CD8-positive, alpha-beta memory T cell (primary cell): ENCODE data around the gene MED31. TPM values are rescaled to one million over a fixed set of nuclear protein-coding genes. Genes with fewer than 3 reads are reported as not detected.

Experiments
- CTCF ChIA-PET: fragments of 350-600 bp; sonication (Branson Sonifier 250); formaldehyde crosslinking; loops from one replicate; lab custom pipeline; 2021; ENCODE audit warnings: antibody characterized with exemption; lab: Charles Lee
- POLR2A ChIA-PET: fragments of 350-600 bp; sonication (Branson Sonifier 250); formaldehyde crosslinking; loops from one replicate; lab custom pipeline; 2021; ENCODE audit warnings: antibody characterized with exemption; lab: Charles Lee
- DNase-seq, 5 donors: peaks; one replicate each; pipeline versions ENCODE4 v3.0.0 to v3.0.0-alpha.2; 2020 to 2022; ENCODE audit warnings: mixed read lengths in 1 of 5
- H3K27ac ChIP-seq: one replicate; pipeline ENCODE4 v1.7.0; 2013; ENCODE audit warnings: low read depth, mild to moderate bottlenecking, low read length, moderate library complexity
- H3K27me3 ChIP-seq: 2 replicates; pipeline ENCODE4 v1.7.0; 2013; ENCODE audit warnings: low read length, mild to moderate bottlenecking; ENCODE audit not compliant: insufficient read depth, poor library complexity, severe bottlenecking
- H3K36me3 ChIP-seq: 2 replicates; pipeline ENCODE4 v1.7.0; 2013; ENCODE audit warnings: mild to moderate bottlenecking, low read length, moderate library complexity; ENCODE audit not compliant: insufficient read depth
- H3K4me1 ChIP-seq: 2 replicates; pipeline ENCODE4 v1.7.0; 2013; ENCODE audit warnings: mild to moderate bottlenecking, low read length, moderate library complexity; ENCODE audit not compliant: insufficient read depth
- H3K4me3 ChIP-seq: 2 replicates; pipeline ENCODE4 v1.7.0; 2013; ENCODE audit warnings: mild to moderate bottlenecking, low read length
- H3K9me3 ChIP-seq: 2 replicates; pipeline ENCODE4 v1.7.0; 2013; ENCODE audit warnings: mild to moderate bottlenecking, low read length
- H3K27ac Mint-ChIP-seq, 8 donors: one replicate each; pipeline ENCODE4 v1.8.0; 2020 to 2021; ENCODE audit warnings: mixed read lengths in 8 of 8, mild to moderate bottlenecking in 6 of 8, inconsistent platforms in 3 of 8, moderate library complexity in 3 of 8
- H3K27me3 Mint-ChIP-seq, 2 donors: one replicate each; pipeline ENCODE4 v1.8.0; 2020 to 2021; ENCODE audit warnings: mixed read lengths in 2 of 2, mild to moderate bottlenecking in 1 of 2, moderate library complexity in 1 of 2
- H3K36me3 Mint-ChIP-seq, 3 donors: one replicate each; pipeline ENCODE4 v1.8.0; 2020 to 2021; ENCODE audit warnings: mixed read lengths in 3 of 3, inconsistent platforms in 1 of 3, mild to moderate bottlenecking in 1 of 3
- H3K4me1 Mint-ChIP-seq, 3 donors: one replicate each; pipeline ENCODE4 v1.8.0; 2020 to 2021; ENCODE audit warnings: mixed read lengths in 3 of 3, inconsistent platforms in 1 of 3, mild to moderate bottlenecking in 1 of 3
- H3K4me3 Mint-ChIP-seq, 7 donors: one replicate each; pipeline ENCODE4 v1.8.0; 2020 to 2021; ENCODE audit warnings: mixed read lengths in 7 of 7, mild to moderate bottlenecking in 6 of 7, moderate library complexity in 4 of 7, inconsistent platforms in 2 of 7
- H3K9me3 Mint-ChIP-seq, 5 donors: one replicate each; pipeline ENCODE4 v1.8.0; 2020 to 2022; ENCODE audit warnings: mixed read lengths in 5 of 5, mild to moderate bottlenecking in 3 of 5, moderate library complexity in 2 of 5, inconsistent platforms in 1 of 5
- polyA plus RNA-seq: library from polyadenylated mRNA; unstranded; fragments of 300-500 nt; fragmentation: Illumina TruSeq; gene quantifications from one replicate; pipeline ENCODE4 v1.2.3, GENCODE V29; 2021
- total RNA-seq, 2 experiments: library from RNA; stranded (reverse); gene quantifications; one replicate each; pipeline ENCODE4 v1.2.3, GENCODE V29; 2021

Gene MED31
- total and polyA plus RNA-seq, 3 experiments from 2014 or later: 24.8 to 36.5 (median 29.5) TPM

- CTCF ChIA-PET: no interaction called here
- DNase-seq: no peak
- H3K27ac Mint-ChIP-seq: peak overlapping the region in 5 of 8 donors; percentile 61 to 99 (median 78)
These were observed 13.1 kb downstream of the MED31 start for GRCh38 chr17:6638046-6638908.

DNA sequence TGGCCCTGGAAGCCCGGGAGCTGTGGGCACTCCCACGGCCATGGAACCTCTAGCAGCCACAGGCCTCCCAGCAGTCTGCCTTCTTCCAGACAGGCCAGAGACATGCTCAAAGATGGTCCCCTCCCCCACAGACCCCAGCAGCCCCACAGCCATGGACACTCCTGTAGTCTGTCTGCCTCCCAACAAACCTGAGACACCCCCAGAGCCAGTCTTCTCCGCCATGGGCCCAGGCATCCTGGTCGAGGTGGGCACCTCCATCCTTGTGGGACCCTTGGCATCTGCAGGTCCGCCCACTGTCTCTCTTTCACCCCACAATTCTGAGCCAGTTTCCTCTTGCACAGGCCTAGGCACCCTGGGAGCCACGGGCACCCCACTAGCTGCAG, 14.0 kb downstream of the MED31 start:
- H3K9me3 Mint-ChIP-seq: no peaks in the 10 kb centered on the region
- Histone ChIP-seq H3K9me3 (no peaks in the 10 kb centered on the region), H3K27me3 (no peaks in the 10 kb centered on the region), H3K27ac (no peak overlapping the region), H3K4me1 (peaks cover 24% of the 10 kb centered on the region), H3K36me3 (peaks cover 3% of the 10 kb centered on the region), H3K4me3 (no peak overlapping the region)
- H3K27ac Mint-ChIP-seq: peak overlapping the region in 5 of 8 donors; percentile 24 to 95 (median 75)
- peaks cover 0 to 3% of the 10 kb centered on the region in 2 donors for H3K27me3 Mint-ChIP-seq
- DNase-seq: no peak
- peak overlapping the region in 3 of 7 donors; percentile 19 to 75 (median 45) for H3K4me3 Mint-ChIP-seq
- peaks cover 11 to 38% (median 19%) of the 10 kb centered on the region in 3 donors for H3K36me3 Mint-ChIP-seq
- peaks cover 33 to 45% (median 45%) of the 10 kb centered on the region in 3 donors for H3K4me1 Mint-ChIP-seq
- ChIA-PET POLR2A (interaction anchor here (0.9 kb wide), 1 partner anchor 12 kb away, joined by 3 read pairs; no protein-coding TSS in a partner anchor), CTCF (no interaction called here)

More at GRCh38 chr17:6638046-6638908, 13.1 kb downstream of the MED31 start:
- POLR2A ChIA-PET: interaction anchor here (0.9 to 2.1 kb wide), 2 partner anchors 11 to 13 kb away, joined by 3 to 9 read pairs; partner anchors contain the start of genes C17orf100 and MED31
- Mint-ChIP-seq H3K9me3 (no peaks in the 10 kb centered on the region), H3K36me3 (peaks cover 6 to 37% (median 12%) of the 10 kb centered on the region in 3 donors), H3K27me3 (peaks cover 0 to 3% of the 10 kb centered on the region in 2 donors), H3K4me3 (peak overlapping the region; percentile 62 to 96 (median 94)), H3K4me1 (peaks cover 36 to 53% (median 44%) of the 10 kb centered on the region in 3 donors)
- Histone ChIP-seq H3K36me3 (no peaks in the 10 kb centered on the region), H3K27ac (no peak overlapping the region), H3K4me1 (peaks cover 25% of the 10 kb centered on the region), H3K9me3 (no peaks in the 10 kb centered on the region), H3K4me3 (no peak overlapping the region), H3K27me3 (no peaks in the 10 kb centered on the region)

DNA sequence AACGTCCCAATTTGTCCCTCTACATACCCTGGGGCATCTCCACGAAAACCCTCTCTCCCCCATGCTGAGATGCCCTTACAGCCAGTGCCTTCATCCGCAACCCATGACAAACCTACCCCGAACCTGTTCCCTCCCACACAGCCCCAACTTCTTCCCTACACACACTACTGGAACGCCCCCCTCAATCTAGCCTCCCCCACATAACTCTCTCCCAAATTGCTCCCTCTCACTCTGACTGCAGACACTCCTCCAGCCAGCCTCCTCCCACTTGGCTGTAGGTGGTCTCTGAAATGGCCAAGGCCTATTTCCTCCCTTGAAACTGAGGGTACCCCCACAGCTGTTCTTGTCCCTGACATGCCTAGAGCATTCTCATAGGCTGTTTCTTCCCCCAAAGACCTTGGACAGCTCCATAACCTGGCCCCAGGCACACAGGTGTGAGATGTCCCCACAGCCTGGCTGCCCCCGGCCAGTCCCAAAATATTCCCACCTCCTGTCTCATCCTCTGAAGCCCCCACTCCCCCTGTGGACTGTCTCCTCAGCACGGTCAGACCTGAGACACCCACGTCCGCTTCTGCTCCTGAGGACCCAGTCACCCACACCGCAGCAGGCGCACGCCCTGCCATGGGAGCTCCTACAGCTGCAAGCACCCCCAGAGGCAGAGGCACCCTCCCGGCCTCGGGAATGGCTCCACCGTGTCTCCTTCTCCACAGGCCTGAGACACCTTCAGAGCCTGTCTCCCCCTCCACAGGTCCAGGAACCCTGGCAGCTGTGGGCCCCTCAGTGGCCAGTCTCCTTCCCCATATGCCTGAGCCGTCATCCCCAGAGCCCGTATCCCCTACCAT, 14.6 kb downstream of the MED31 start:
- Mint-ChIP-seq H3K27me3 (peaks cover 0 to 3% of the 10 kb centered on the region in 2 donors), H3K27ac (peak overlapping the region in 5 of 8 donors; percentile 24 to 95 (median 66)), H3K36me3 (peaks cover 11 to 39% (median 20%) of the 10 kb centered on the region in 3 donors), H3K4me3 (peak overlapping the region in 3 of 7 donors; percentile 15 to 45 (median 19)), H3K9me3 (no peaks in the 10 kb centered on the region), H3K4me1 (peaks cover 29 to 39% (median 39%) of the 10 kb centered on the region in 3 donors)
- DNase-seq: no peak
- H3K27me3 ChIP-seq: no peaks in the 10 kb centered on the region
- POLR2A ChIA-PET: no interaction called here
- H3K9me3 ChIP-seq: no peaks in the 10 kb centered on the region
- peaks cover 18% of the 10 kb centered on the region for H3K4me1 ChIP-seq
- H3K36me3 ChIP-seq: peaks cover 3% of the 10 kb centered on the region
- no peak overlapping the region for H3K27ac ChIP-seq
- no peak overlapping the region for H3K4me3 ChIP-seq
- CTCF ChIA-PET: no interaction called here

GRCh38 chr17:6636105-6636504, 15.3 kb downstream of the MED31 start:
- no peaks in the 10 kb centered on the region for H3K9me3 Mint-ChIP-seq
- H3K4me3 ChIP-seq: no peak overlapping the region
- POLR2A ChIA-PET: no interaction called here
- peak overlapping the region in 2 of 7 donors; percentile 15 to 18 for H3K4me3 Mint-ChIP-seq
- no peaks in the 10 kb centered on the region for H3K27me3 ChIP-seq
- peaks cover 11 to 39% (median 26%) of the 10 kb centered on the region in 3 donors for H3K36me3 Mint-ChIP-seq
- H3K4me1 ChIP-seq: peaks cover 13% of the 10 kb centered on the region
- H3K27me3 Mint-ChIP-seq: peaks cover 0 to 3% of the 10 kb centered on the region in 2 donors
- H3K27ac ChIP-seq: no peak overlapping the region
- no peak for DNase-seq
- H3K27ac Mint-ChIP-seq: peak overlapping the region in 2 of 8 donors; percentile 66 to 95
- CTCF ChIA-PET: no interaction called here
- peaks cover 27 to 38% (median 37%) of the 10 kb centered on the region in 3 donors for H3K4me1 Mint-ChIP-seq
- H3K9me3 ChIP-seq: no peaks in the 10 kb centered on the region
- H3K36me3 ChIP-seq: peaks cover 3% of the 10 kb centered on the region

DNA sequence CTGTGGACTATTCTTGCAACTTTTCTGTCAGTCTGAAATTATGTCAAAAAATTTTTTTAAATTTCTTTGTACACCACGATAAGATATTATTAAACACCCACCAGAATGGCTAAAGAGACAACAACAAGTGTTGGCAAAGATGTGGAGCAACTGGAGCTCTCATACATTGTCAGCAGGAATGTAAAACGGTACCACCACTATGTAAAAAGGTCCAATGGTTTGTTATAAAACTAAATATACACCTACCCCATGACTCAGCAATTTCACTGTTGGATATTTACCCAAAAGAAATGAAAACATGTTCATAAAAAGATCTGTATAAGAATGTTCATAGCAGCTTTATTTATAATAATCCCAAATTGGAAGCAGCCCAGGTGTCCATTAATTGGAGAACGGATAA, 18.1 kb downstream of the MED31 start:
- Histone ChIP-seq H3K4me3 (no peak overlapping the region), H3K27ac (no peak overlapping the region), H3K4me1 (no peaks in the 10 kb centered on the region), H3K9me3 (no peaks in the 10 kb centered on the region), H3K27me3 (no peaks in the 10 kb centered on the region), H3K36me3 (peaks cover 15% of the 10 kb centered on the region)
- CTCF ChIA-PET: no interaction called here
- Mint-ChIP-seq H3K36me3 (peaks cover 11 to 56% (median 34%) of the 10 kb centered on the region in 3 donors), H3K4me3 (no peak overlapping the region), H3K27me3 (no peaks in the 10 kb centered on the region), H3K27ac (peak overlapping the region in 1 of 8 donors; percentile 1), H3K9me3 (no peaks in the 10 kb centered on the region), H3K4me1 (peaks cover 17 to 37% (median 19%) of the 10 kb centered on the region in 3 donors)
- POLR2A ChIA-PET: no interaction called here
- DNase-seq: no peak

DNA sequence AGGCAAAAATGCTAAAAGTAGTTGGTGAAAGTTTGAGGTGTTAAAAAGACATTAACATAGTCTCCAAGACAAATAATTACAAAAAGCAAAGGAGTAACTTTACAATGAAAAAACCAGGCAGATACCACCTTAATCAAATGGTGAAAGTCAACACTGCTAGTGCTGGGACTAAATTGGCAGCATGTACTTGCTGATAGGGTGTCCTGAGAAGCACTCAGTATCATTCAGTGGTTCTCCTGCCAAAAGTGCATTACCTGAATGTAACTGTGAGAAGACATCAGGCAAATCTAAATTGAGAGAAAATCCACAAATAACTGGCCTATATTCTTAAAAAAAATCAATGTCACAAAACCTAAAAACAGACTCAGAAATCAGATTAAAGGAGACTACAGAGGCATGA, 18.9 kb downstream of the MED31 start:
- peaks cover 12 to 37% (median 17%) of the 10 kb centered on the region in 3 donors for H3K4me1 Mint-ChIP-seq
- Histone ChIP-seq H3K36me3 (peaks cover 22% of the 10 kb centered on the region), H3K9me3 (no peaks in the 10 kb centered on the region), H3K27me3 (no peaks in the 10 kb centered on the region), H3K4me3 (no peak overlapping the region), H3K27ac (no peak overlapping the region), H3K4me1 (no peaks in the 10 kb centered on the region)
- peaks cover 11 to 64% (median 41%) of the 10 kb centered on the region in 3 donors for H3K36me3 Mint-ChIP-seq
- CTCF ChIA-PET: no interaction called here
- no peaks in the 10 kb centered on the region for H3K9me3 Mint-ChIP-seq
- POLR2A ChIA-PET: no interaction called here
- H3K4me3 Mint-ChIP-seq: no peak overlapping the region
- H3K27ac Mint-ChIP-seq: no peak overlapping the region
- no peaks in the 10 kb centered on the region for H3K27me3 Mint-ChIP-seq
- DNase-seq: no peak

DNA sequence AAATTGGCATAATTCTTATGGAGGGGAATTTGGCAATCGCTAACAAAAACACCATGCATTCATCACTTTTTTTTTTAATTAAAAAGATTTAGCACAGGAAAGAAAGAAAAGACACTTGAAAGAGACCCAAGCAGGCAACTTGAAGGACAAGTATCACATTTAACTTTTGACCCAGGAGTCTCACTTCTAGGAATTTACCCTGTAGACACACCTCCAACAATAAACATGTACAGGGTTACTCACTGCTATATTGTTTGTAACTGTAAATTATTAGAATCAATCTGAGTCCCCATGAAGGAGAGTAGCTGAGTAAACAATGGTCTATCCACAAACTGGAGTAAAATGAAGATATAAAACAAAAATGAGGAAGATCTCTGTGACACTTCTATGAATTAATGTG, 21.0 kb downstream of the MED31 start:
- Histone ChIP-seq H3K4me1 (no peaks in the 10 kb centered on the region), H3K27ac (no peak overlapping the region), H3K36me3 (peaks cover 25% of the 10 kb centered on the region), H3K4me3 (no peak overlapping the region), H3K27me3 (no peaks in the 10 kb centered on the region), H3K9me3 (no peaks in the 10 kb centered on the region)
- Mint-ChIP-seq H3K36me3 (peaks cover 11 to 79% (median 45%) of the 10 kb centered on the region in 3 donors), H3K9me3 (no peaks in the 10 kb centered on the region), H3K27me3 (no peaks in the 10 kb centered on the region), H3K4me3 (no peak overlapping the region), H3K27ac (no peak overlapping the region), H3K4me1 (peaks cover 12 to 43% (median 12%) of the 10 kb centered on the region in 3 donors)
- ChIA-PET POLR2A (no interaction called here), CTCF (no interaction called here)
- no peak for DNase-seq
